Colonic mucosa (tissue), 4 donors: ENCODE measurements around the gene OSBPL2. TPM values are rescaled to one million over a fixed set of nuclear protein-coding genes. Genes with fewer than 3 reads are reported as not detected.

ENCODE experiments used
- DNase-seq: peaks from one replicate; pipeline ENCODE4 v3.0.0-alpha.2; 2020
- H3K27ac ChIP-seq: fragments of 200-600 bp; one replicate; pipeline ENCODE4 v1.8.0; 2021
- H3K27me3 ChIP-seq: fragments of 200-600 bp; one replicate; pipeline ENCODE4 v1.8.0; 2021
- H3K36me3 ChIP-seq: fragments of 200-600 bp; one replicate; pipeline ENCODE4 v1.8.0; 2021
- H3K4me1 ChIP-seq: fragments of 200-600 bp; one replicate; pipeline ENCODE4 v1.8.0; 2021; ENCODE audit warnings: mild to moderate bottlenecking
- H3K4me3 ChIP-seq: fragments of 200-600 bp; one replicate; pipeline ENCODE4 v1.8.0; 2021
- H3K9ac ChIP-seq, 2 donors: one replicate each; pipeline ENCODE4 v1.7.0; 2013; ENCODE audit warnings: control low read depth in 2 of 2, low read depth in 2 of 2, low read length in 2 of 2
- H3K9me3 ChIP-seq: fragments of 200-600 bp; one replicate; pipeline ENCODE4 v1.8.0; 2021
- intact Hi-C: fragments of 100-400 bp; cut with DNase I; formaldehyde crosslinking; loops from one replicate; pipeline ENCODE4 v1.14.1; 2022
- total RNA-seq, 2 donors: library from RNA; stranded (reverse); fragmentation: NEBNext Ultra II Directional in 1 of 2; extraction: Animal tissue kit (Norgen Biotek cat#: 25700) in 1 of 2; gene quantifications; one replicate each; pipeline ENCODE4 v1.2.1, GENCODE V29; 2021
- TF ChIP-seq, protein P1 (sequence below): fragments of 200-600 bp; IDR thresholded peaks from one replicate; pipeline ENCODE4 v1.8.0; 2022; ENCODE audit warnings: antibody characterized with exemption, mild to moderate bottlenecking
- donor health status: healthy.
- donor health status: DM: no; HTN: no; CAD: no.
- donor health status: DM: no; HTN: no; CAD: no.

OSBPL2 gene
- total RNA-seq, 2 donors from 2014 or later = 77.3 to 102 TPM

DNA sequence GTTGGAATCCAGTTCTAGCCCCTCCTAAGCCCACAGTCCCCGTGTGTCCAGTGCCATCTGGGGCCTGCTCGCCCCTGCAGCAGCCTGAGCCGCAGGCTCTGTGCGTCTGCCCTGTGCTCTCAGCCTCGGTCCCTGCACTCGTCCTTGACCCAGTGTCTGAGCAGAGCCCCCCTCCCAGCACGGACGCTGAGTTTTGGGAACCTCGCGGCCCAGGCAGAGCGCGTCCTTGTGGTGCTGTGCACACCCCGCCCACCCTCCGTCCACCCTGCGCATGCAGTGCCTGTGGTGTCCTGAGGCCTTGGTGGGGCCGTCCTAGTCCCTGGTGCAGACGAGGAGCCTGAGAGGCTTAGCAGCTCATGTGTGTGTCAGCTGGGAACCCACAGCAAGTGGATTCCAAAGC is 31.6 kb downstream of the OSBPL2 start:
- intact Hi-C loops = no loop called here
- H3K4me1 ChIP-seq = no peaks in the 10 kb centered on the region
- no peak overlapping the region for H3K9ac ChIP-seq
- no peak overlapping the region for H3K27ac ChIP-seq
- no peaks in the 10 kb centered on the region for H3K9me3 ChIP-seq
- TF ChIP-seq, protein P1, sequence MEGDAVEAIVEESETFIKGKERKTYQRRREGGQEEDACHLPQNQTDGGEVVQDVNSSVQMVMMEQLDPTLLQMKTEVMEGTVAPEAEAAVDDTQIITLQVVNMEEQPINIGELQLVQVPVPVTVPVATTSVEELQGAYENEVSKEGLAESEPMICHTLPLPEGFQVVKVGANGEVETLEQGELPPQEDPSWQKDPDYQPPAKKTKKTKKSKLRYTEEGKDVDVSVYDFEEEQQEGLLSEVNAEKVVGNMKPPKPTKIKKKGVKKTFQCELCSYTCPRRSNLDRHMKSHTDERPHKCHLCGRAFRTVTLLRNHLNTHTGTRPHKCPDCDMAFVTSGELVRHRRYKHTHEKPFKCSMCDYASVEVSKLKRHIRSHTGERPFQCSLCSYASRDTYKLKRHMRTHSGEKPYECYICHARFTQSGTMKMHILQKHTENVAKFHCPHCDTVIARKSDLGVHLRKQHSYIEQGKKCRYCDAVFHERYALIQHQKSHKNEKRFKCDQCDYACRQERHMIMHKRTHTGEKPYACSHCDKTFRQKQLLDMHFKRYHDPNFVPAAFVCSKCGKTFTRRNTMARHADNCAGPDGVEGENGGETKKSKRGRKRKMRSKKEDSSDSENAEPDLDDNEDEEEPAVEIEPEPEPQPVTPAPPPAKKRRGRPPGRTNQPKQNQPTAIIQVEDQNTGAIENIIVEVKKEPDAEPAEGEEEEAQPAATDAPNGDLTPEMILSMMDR = no peak
- no peak for DNase-seq
- H3K4me3 ChIP-seq = no peak overlapping the region
- H3K36me3 ChIP-seq = peaks cover 20% of the 10 kb centered on the region
- H3K27me3 ChIP-seq = no peaks in the 10 kb centered on the region

DNA sequence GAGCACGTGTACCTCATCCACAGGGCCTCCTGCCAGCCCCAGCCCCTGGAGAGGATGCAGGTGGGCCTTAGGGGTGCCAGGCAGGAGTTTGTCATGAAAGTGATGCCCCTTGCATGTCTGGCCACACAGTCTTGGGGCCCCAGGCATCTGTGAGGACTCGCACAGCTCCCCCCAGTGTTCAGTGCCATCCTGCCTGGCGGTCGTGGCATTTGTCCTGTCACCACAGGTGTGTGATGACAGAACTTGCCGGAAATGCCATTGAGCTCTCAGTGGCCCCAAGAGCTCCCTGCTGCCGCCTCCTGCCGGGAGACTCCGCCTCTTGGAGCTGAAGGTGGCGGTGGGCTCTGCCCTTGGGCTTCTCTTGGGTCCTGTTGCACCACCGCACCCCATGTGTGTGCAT is 33.9 kb downstream of the OSBPL2 start:
- no peaks in the 10 kb centered on the region for H3K27me3 ChIP-seq
- H3K9me3 ChIP-seq = no peaks in the 10 kb centered on the region
- H3K4me1 ChIP-seq = no peaks in the 10 kb centered on the region
- DNase-seq = no peak
- H3K36me3 ChIP-seq = peaks cover 16% of the 10 kb centered on the region
- H3K27ac ChIP-seq = no peak overlapping the region
- no peak overlapping the region for H3K9ac ChIP-seq
- TF ChIP-seq, protein P1 = no peak
- intact Hi-C loops = no loop called here
- no peak overlapping the region for H3K4me3 ChIP-seq

DNA sequence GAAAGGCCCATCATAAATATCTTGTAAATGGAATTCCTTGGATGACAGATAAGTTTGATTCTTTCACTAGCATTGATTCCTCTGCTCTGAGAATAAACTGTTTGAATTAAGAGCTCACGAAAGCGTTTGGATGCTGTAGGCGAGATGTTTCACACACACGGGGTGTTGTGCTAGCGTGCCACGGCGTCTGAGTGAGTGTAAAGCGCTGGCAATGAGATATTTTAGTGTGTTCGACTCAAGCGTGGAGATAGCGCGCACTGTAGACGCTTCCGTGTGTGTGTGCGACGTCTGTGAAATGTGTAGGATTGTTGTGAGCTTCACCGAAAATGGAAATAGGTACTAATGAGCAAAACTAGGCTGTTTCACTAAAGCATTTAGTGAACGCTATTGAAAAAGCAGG is 35.1 kb downstream of the OSBPL2 start:
- no peak overlapping the region for H3K27ac ChIP-seq
- intact Hi-C loops = no loop called here
- H3K27me3 ChIP-seq = no peaks in the 10 kb centered on the region
- H3K9ac ChIP-seq = no peak overlapping the region
- peaks cover 14% of the 10 kb centered on the region for H3K36me3 ChIP-seq
- no peak for DNase-seq
- TF ChIP-seq, protein P1 = no peak
- no peaks in the 10 kb centered on the region for H3K4me1 ChIP-seq
- H3K4me3 ChIP-seq = no peak overlapping the region
- H3K9me3 ChIP-seq = no peaks in the 10 kb centered on the region

DNA sequence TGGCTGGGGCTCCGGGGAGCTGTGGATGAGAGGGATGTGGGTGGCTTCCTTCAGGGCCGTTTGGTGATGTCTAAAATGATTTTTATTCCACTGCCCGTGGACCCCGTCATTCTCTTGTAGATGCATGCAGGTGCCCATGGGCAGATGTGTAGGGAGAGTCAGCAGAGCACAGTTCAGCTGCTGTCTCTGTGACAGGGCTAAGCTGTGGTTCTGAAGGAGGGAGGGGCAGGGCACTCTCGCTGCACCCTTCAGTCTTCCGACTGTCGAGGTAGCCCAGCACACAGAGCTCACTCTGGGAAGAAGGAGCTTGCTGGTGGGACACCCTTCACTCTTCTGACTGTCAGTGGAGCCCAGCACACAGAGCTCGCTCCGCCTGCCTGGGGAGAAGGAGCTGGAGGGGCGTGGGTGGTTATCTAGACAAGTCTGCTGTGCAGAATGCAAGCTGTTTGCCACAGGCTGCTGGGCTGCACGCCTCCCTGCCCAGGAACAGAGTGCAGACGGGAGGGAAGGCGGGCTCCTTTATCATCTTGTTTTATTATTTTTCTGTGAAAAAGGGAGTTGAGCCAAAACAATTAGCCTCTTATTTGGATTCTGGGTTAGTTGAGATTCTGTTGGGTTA is 36.1 kb downstream of the OSBPL2 start:
- Histone ChIP-seq H3K9me3 (no peaks in the 10 kb centered on the region), H3K9ac (no peak overlapping the region), H3K4me1 (no peaks in the 10 kb centered on the region), H3K4me3 (no peak overlapping the region), H3K36me3 (peaks cover 14% of the 10 kb centered on the region), H3K27me3 (no peaks in the 10 kb centered on the region), H3K27ac (no peak overlapping the region)
- intact Hi-C loops = no loop called here
- TF ChIP-seq, protein P1 = no peak
- no peak for DNase-seq

DNA sequence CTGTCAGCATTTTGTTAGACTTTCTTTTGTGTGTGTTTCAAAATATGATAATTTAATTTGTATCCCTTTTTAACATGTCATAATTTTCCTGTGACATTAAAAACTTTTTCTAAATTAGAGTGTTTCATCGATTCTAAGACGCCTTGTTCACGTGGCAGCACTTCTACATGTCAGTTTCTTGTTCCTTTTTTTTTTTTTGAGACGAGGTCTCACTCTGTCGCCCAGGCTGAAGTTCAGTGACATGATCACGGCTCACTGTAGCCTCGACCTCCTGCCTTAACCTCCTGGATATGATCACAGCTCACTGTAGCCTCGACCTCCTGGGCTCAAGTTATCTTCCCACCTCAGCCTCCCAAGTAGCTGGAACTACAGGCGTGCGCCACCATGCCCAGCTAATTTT is 36.9 kb downstream of the OSBPL2 start:
- H3K36me3 ChIP-seq = peaks cover 14% of the 10 kb centered on the region
- intact Hi-C loops = no loop called here
- H3K27me3 ChIP-seq = no peaks in the 10 kb centered on the region

More for the DNA sequence above, 36.9 kb downstream of the OSBPL2 start:
- Histone ChIP-seq H3K9me3 (no peaks in the 10 kb centered on the region), H3K4me1 (no peaks in the 10 kb centered on the region), H3K9ac (no peak overlapping the region), H3K27ac (no peak overlapping the region), H3K4me3 (no peak overlapping the region)
- no peak for DNase-seq
- TF ChIP-seq, protein P1 = no peak
